ENCODE measurements around the gene ABI3BP. TPM values are rescaled to one million over a fixed set of nuclear protein-coding genes. Genes with fewer than 3 reads are reported as not detected.

Gene ABI3BP
- total and polyA plus RNA-seq, 5 experiments from 2014 or later, result not detected

DNA sequence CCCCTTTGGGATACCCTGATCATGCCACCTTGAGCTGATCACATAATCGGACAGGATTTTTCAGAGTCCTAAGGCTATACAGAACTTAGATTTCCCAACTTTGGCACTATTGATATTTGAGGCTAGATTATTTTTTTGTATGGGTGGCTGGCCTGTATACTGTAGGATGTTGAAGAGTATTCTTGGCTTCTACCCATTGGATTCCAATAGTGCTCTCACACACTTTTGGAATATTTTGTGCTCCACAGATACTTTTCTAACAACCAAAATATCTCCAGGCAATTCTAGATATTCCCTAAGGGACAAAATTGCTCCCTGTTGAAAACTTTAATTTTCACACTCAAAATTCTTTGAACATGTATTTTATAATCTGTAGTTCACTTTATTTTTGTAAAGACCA lies 125.1 kb downstream of the ABI3BP start:
- Mint-ChIP-seq H3K4me1 (peaks cover 0 to 2% (median under 1%) of the 10 kb centered on the region in 4 donors), H3K27ac (no peak overlapping the region), H3K4me3 (no peak overlapping the region), H3K9me3 (peaks cover 0 to 4% (median 0%) of the 10 kb centered on the region in 9 donors), H3K27me3 (peaks cover 3 to 24% (median 14%) of the 10 kb centered on the region in 5 donors), H3K36me3 (no peaks in the 10 kb centered on the region)
- POLR2A ChIA-PET, result no interaction called here
- ATAC-seq (no peak), DNase-seq (no peak)

DNA sequence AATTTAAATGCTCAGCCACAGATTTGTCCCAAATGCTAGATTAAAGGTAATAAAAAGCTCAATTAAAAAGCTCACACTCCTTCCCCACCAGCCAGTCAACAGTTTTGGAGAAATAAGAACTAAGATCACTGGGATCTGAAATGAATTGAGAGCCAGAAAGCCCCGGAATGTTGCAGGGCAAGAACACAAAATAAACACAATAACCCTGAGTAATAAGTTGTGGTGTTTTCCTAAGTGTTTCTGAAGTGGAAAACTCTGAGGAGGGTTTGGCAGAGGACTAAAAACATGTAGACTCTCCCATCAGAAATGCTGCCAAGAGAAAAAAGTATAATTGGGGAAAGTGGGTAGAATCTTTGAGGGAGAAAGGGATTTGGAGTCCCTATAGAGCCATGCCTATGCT lies 127.8 kb downstream of the ABI3BP start:
- ATAC-seq (no peak), DNase-seq (no peak)
- Mint-ChIP-seq H3K36me3 (no peaks in the 10 kb centered on the region), H3K4me3 (no peak overlapping the region), H3K27me3 (peaks cover 3 to 25% (median 10%) of the 10 kb centered on the region in 5 donors), H3K9me3 (no peaks in the 10 kb centered on the region), H3K27ac (no peak overlapping the region), H3K4me1 (peaks cover 0 to 2% (median under 1%) of the 10 kb centered on the region in 4 donors)
- POLR2A ChIA-PET, result no interaction called here

DNA sequence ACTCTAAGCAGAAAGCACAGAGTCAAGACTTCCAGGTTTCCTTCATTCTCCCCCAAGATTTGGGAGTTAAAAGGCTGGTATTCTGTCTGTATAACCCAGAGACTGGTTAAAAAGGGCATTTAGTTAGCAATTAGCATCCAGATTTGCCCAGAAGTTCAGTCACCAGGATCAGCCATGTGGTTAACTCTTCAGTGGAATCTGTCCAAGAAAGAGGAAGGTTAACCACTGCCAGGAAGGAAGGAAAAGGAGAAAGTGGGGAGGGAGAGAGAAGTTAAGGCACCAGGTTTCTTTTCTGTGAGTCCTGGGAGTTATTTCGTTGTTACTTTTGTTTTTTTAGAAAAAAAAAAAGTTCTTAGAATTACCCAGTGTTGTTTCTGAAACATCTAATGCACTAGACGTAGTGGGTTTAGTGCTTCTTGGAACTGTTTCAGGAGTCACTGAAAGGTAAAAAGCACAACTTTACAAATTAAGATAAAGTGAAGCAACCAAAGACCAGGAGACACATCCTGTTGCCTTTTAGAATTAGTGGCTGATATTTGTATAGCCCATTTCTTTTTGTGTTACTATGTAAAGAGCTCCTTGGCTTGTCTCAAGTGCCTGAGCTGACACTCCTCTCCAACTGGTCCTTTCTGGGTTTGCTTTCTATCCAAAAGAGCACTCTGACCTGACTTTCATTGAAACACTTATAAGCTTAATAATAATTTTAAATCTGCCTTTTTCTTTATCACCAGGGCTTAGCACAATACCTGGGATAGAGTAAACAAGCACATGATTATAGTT lies 128.6 kb downstream of the ABI3BP start:
- Mint-ChIP-seq H3K9me3 (no peaks in the 10 kb centered on the region), H3K27ac (no peak overlapping the region), H3K36me3 (no peaks in the 10 kb centered on the region), H3K27me3 (peaks cover 3 to 21% (median 10%) of the 10 kb centered on the region in 5 donors), H3K4me3 (no peak overlapping the region), H3K4me1 (peaks cover 0 to 2% (median under 1%) of the 10 kb centered on the region in 4 donors)
- POLR2A ChIA-PET, result no interaction called here
- DNase-seq (no peak), ATAC-seq (no peak)

DNA sequence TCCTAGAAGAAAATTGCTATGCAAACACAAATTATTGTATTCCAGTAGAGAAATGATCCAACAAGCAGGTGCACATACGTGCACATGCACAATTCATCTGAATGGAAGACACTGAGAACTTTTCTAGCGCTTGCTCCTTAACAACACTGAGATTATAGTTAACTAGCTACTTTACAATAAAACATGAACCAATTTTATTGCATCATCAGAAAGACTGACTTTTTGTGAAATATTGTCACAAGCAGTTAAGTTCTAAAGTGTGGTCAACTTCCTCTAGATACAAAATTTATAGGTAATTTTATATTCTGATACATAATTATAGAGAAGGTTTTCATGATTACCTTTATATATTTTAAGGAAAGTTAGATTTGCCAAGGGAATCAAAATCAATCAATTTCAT lies 135.4 kb downstream of the ABI3BP start:
- peaks cover 0 to 19% (median 2%) of the 10 kb centered on the region in 5 donors for H3K27me3 Mint-ChIP-seq
- ATAC-seq (no peak), DNase-seq (no peak)
- peaks cover 0 to 2% (median under 1%) of the 10 kb centered on the region in 4 donors for H3K4me1 Mint-ChIP-seq
- H3K27ac Mint-ChIP-seq, result no peak overlapping the region
- no peaks in the 10 kb centered on the region for H3K9me3 Mint-ChIP-seq
- POLR2A ChIA-PET, result no interaction called here
- no peak overlapping the region for H3K4me3 Mint-ChIP-seq
- no peaks in the 10 kb centered on the region for H3K36me3 Mint-ChIP-seq

DNA sequence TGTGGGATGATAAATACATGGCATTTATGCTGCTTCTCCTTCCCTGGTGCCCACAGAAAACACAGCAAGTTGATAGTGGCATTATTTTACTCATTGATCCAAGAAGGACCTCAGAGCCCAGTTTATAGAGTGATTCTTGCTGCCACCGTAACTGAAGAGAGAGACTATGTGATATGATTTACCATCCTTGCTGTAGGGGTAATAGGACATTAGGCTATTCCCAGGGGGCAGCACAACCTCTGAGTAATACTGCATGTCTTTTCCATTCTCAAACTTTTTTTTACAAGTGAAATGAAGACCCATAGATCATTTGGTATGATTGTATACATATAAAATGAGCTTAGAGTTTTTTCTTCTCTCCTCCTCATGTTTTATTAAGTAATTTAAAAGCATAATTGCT lies 136.4 kb downstream of the ABI3BP start:
- no peaks in the 10 kb centered on the region for H3K9me3 Mint-ChIP-seq
- POLR2A ChIA-PET, result no interaction called here
- ATAC-seq (no peak), DNase-seq (no peak)
- H3K36me3 Mint-ChIP-seq, result no peaks in the 10 kb centered on the region
- no peak overlapping the region for H3K4me3 Mint-ChIP-seq
- peaks cover 0 to 19% (median 2%) of the 10 kb centered on the region in 5 donors for H3K27me3 Mint-ChIP-seq
- peaks cover 0 to 6% (median 3%) of the 10 kb centered on the region in 4 donors for H3K4me1 Mint-ChIP-seq
- H3K27ac Mint-ChIP-seq, result no peak overlapping the region

DNA sequence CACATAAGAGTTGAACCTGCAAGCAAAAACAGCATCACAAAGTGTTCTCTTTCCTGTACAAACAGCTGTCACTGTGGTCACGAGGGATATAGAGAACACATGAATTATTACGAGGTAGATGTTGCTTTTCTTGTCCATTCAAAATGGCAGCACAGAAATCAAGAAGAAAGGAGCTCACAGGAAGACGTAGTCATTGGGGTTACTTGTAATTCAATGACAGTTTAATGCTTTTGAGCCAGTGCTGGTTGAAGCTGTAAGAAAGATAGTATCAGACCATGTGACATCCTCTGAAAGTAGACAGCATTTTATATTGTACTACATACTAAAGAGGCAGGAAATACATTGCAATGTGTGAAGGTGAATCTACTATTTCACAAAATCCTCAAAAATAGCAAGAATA lies 140.4 kb downstream of the ABI3BP start:
- peak in 1 of 2 donors; percentile 61 for ATAC-seq
- H3K27me3 Mint-ChIP-seq, result peaks cover 0 to 5% (median 1%) of the 10 kb centered on the region in 5 donors
- no peak overlapping the region for H3K4me3 Mint-ChIP-seq

DNA sequence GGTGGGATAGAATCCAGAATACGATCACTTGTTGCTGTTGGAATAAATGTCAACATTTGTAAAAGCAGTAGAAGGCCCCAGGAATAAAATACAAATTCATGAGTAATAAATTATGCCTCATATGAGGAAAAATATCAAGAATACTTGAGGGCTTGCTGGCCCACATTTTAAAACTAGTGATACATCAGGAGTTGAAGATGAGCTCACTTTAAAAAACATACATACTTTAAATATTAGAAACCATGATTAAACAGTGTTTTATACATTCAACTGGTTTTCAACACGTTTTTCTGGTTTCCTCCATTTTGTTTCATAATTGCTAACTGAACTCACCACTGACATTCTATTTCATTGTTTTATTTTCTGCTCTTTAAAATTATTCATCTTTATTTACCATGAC lies 142.5 kb downstream of the ABI3BP start:
- POLR2A ChIA-PET, result no interaction called here

More for the DNA sequence above, 140.4 kb downstream of the ABI3BP start:
- H3K36me3 Mint-ChIP-seq, result no peaks in the 10 kb centered on the region
- H3K27ac Mint-ChIP-seq, result no peak overlapping the region
- peak in 2 of 10 donors; percentile 0 to 13 for DNase-seq
- POLR2A ChIA-PET, result no interaction called here
- no peaks in the 10 kb centered on the region for H3K9me3 Mint-ChIP-seq
- peaks cover 0 to 6% (median 3%) of the 10 kb centered on the region in 4 donors for H3K4me1 Mint-ChIP-seq

DNA sequence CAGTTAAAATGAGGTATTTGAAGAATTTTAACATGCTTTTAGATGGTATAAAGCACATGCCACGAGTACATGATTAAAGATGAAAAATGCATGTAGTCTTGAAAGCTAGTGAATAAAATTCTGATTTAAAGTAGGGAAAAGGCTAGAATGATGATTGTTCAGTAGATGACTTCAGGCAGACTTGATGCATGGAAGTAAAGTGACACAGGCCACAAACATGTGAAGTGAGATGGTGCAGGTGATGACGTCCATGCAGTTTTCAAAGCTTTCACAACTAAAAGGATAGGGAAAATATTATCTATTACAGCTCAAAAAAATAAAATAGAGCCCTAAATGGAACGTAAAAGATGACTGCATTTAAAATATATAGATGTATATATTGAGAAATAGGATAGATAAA lies 143.1 kb downstream of the ABI3BP start:
- ATAC-seq (no peak), DNase-seq (no peak)
- Mint-ChIP-seq H3K4me3 (no peak overlapping the region), H3K4me1 (peaks cover 0 to 6% (median 3%) of the 10 kb centered on the region in 4 donors), H3K27ac (no peak overlapping the region), H3K9me3 (no peaks in the 10 kb centered on the region), H3K36me3 (no peaks in the 10 kb centered on the region), H3K27me3 (peaks cover 0 to 7% (median 3%) of the 10 kb centered on the region in 5 donors)
- POLR2A ChIA-PET, result no interaction called here

More for the DNA sequence above, 142.5 kb downstream of the ABI3BP start:
- Mint-ChIP-seq H3K4me1 (peaks cover 0 to 6% (median 3%) of the 10 kb centered on the region in 4 donors), H3K27me3 (peaks cover 0 to 5% (median under 1%) of the 10 kb centered on the region in 5 donors), H3K9me3 (no peaks in the 10 kb centered on the region), H3K27ac (no peak overlapping the region), H3K36me3 (no peaks in the 10 kb centered on the region), H3K4me3 (no peak overlapping the region)
- DNase-seq (no peak), ATAC-seq (no peak)

DNA sequence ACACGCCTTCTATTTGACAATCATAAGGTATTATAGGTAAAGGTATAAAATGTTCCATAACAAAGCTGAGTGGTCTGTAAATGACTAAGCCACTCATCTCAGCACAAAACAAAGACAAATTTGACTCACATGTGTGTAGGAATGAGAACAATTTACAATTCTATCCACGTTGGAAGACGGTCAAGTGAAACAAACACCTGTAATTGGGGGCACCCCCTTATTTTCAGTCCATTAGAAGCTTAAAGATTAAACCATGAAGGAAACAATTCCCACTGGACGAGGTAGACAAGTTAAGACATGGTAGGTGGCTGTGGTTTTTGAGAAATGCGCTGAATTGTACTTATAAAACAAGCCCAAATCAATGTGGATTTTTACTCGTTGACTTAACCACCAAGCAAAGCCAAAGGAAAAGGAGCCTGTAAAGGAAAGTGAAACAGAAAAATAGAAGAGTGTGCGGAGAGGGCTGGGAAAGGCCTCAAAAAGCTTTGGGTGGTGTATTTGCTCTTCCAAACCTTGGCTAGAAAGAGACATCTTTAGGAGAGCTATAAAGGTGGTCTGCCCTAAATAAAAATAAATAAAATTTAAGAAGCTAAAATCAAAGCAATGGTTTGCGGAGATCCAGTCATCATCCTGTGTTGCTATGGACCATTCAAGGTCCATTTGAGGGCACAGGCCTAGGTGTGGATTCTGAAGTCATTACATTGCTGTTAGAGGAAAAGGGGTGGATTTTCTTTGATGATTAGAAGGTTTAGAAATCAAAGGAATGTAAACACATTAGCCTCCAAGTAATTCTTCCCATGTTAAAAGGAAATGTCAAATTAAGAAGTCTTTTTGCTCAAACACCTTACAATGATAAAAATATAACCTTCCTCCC lies 148.9 kb downstream of the ABI3BP start:
- no peak for DNase-seq
- no peak overlapping the region for H3K4me3 Mint-ChIP-seq
- H3K36me3 Mint-ChIP-seq, result no peaks in the 10 kb centered on the region
- peaks cover 6 to 13% (median 10%) of the 10 kb centered on the region in 5 donors for H3K27me3 Mint-ChIP-seq
- ATAC-seq, result no peak
- POLR2A ChIA-PET, result no interaction called here
- H3K4me1 Mint-ChIP-seq, result no peaks in the 10 kb centered on the region
- H3K9me3 Mint-ChIP-seq, result no peaks in the 10 kb centered on the region
- H3K27ac Mint-ChIP-seq, result no peak overlapping the region

DNA sequence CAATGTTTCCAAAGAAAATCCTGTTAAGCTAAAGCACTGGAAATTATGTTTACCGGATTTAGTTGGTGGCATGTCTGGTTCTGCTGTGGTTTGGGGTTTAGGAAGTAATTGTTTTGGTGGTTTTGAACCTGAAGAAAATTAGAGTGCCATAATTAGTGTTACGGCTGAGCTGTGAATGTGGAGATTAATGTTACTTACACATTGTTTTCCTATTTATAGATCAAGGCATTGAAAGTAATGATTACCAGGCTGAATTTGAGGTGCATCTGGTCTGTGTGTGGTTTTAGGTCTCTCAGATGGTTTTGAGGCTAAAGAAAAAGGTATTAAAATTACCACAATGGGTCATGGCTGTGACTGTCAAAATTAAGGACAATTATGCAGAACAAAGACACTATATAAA lies 155.1 kb downstream of the ABI3BP start:
- Mint-ChIP-seq H3K4me1 (no peaks in the 10 kb centered on the region), H3K9me3 (no peaks in the 10 kb centered on the region), H3K4me3 (no peak overlapping the region), H3K27me3 (peaks cover 10 to 27% (median 17%) of the 10 kb centered on the region in 5 donors), H3K36me3 (no peaks in the 10 kb centered on the region), H3K27ac (no peak overlapping the region)
- no peak for ATAC-seq
- POLR2A ChIA-PET, result no interaction called here
- DNase-seq, result no peak

DNA sequence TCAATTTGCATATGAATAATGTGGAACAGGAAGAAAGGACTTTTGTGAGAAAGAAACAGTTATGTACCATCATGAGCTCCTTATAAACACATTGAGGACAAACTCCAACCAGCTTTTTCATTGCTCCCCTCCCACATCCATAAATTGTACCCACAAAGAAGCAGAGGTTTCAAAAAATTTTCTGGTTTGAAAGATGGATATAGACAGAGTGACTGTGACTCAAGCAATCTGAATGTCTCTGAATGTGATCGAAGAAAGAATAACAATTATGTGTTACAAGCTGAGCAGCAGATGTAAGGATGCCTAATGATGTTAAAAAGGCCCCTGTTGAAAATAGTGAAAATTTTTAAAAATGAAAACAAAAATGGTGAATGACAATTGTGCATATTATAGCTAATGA lies 156.6 kb downstream of the ABI3BP start:
- no peaks in the 10 kb centered on the region for H3K9me3 Mint-ChIP-seq
- POLR2A ChIA-PET, result no interaction called here
- no peak overlapping the region for H3K4me3 Mint-ChIP-seq
- ATAC-seq (no peak), DNase-seq (no peak)
- H3K27ac Mint-ChIP-seq, result no peak overlapping the region
- H3K4me1 Mint-ChIP-seq, result no peaks in the 10 kb centered on the region
- H3K36me3 Mint-ChIP-seq, result no peaks in the 10 kb centered on the region
- H3K27me3 Mint-ChIP-seq, result peaks cover 10 to 27% (median 19%) of the 10 kb centered on the region in 5 donors

DNA sequence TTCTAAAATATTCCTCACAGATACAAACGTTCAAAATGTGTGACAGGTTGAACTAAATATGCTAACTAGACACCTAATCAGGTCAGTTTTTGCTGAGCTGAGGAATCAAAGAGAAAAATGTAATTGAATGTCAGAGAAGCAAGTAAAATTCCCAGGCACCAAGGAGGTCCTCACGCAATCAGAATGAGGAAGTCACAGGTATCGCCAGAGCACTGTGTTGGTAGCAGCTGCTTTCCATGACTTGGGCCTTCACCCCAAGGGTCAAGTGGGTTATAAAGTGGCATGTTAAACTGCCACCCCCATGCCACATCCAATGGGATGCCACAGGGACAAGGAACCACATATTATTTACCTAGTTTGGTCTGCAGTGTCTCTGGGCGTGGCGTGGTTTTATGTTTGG lies 158.9 kb downstream of the ABI3BP start:
- H3K36me3 Mint-ChIP-seq, result no peaks in the 10 kb centered on the region
- DNase-seq (no peak), ATAC-seq (no peak)
- peaks cover 11 to 28% (median 17%) of the 10 kb centered on the region in 5 donors for H3K27me3 Mint-ChIP-seq
- H3K27ac Mint-ChIP-seq, result no peak overlapping the region
- no peak overlapping the region for H3K4me3 Mint-ChIP-seq
- POLR2A ChIA-PET, result no interaction called here
- H3K4me1 Mint-ChIP-seq, result no peaks in the 10 kb centered on the region
- no peaks in the 10 kb centered on the region for H3K9me3 Mint-ChIP-seq

DNA sequence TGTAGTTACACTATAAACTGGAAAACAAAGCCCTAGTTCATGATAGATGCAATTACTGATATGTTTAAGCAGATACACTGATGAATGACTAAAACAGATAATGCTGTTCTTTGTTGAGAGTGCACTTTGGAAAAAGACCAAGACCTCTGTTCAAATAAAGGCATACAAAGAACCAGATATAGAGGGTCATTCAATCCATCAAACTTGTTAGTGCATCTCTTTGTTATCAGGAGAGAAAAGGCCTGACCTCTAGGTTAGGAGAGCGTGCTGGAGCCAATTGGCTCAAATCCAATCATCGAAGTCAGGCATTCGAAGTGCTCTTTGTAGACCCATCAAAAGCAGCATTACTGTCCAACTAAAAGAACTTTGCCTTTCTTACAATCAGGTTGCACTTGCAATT lies 159.7 kb downstream of the ABI3BP start:
- no peak for DNase-seq
- no peak for ATAC-seq
- POLR2A ChIA-PET, result no interaction called here
- Mint-ChIP-seq H3K27me3 (peaks cover 8 to 29% (median 16%) of the 10 kb centered on the region in 5 donors), H3K4me1 (no peaks in the 10 kb centered on the region), H3K9me3 (no peaks in the 10 kb centered on the region), H3K27ac (no peak overlapping the region), H3K4me3 (no peak overlapping the region), H3K36me3 (no peaks in the 10 kb centered on the region)

Measured in naive thymus-derived CD8-positive, alpha-beta T cell (primary cell).